BJ (cell line): Measurements from ENCODE around the gene ATP8B1. TPM values are rescaled to one million over a fixed set of nuclear protein-coding genes. Genes with fewer than 3 reads are reported as not detected.

Experiments used
- CTCF ChIA-PET: fragments of 350-600 bp; formaldehyde crosslinking; extraction: SDS; loops from one replicate; lab custom pipeline; 2021; ENCODE audit warnings: antibody characterized with exemption, inconsistent platforms; lab: Yijun Ruan, JAX
- POLR2A ChIA-PET: fragments of 300-600 bp; sonication (Branson Sonifier 250); formaldehyde crosslinking; extraction: SDS; loops from one replicate; lab custom pipeline; 2021; ENCODE audit warnings: antibody characterized with exemption; lab: Charles Lee
- DNase-seq: peaks from one replicate; pipeline ENCODE4 v3.0.0-alpha.2; 2011; ENCODE audit warnings: low read depth
- H3K27me3 ChIP-seq: 2 replicates; pipeline ENCODE4 v1.6.0; 2011; ENCODE audit warnings: low read length; ENCODE audit not compliant: control insufficient read depth, insufficient read depth
- H3K36me3 ChIP-seq: 2 replicates; pipeline ENCODE4 v1.5.1; 2011; ENCODE audit warnings: low read length; ENCODE audit not compliant: control insufficient read depth, insufficient read depth
- H3K4me3 ChIP-seq: 2 replicates; pipeline ENCODE4 v1.5.1; 2011; ENCODE audit warnings: low read depth, mild to moderate bottlenecking, control low read depth, low read length
- CTCF ChIP-seq: IDR thresholded peaks from 2 replicates; pipeline ENCODE4 v1.5.1; 2011; ENCODE audit warnings: low read depth, mild to moderate bottlenecking, control low read depth, inconsistent platforms, low read length, moderate library complexity; ENCODE audit not compliant: insufficient read depth
- polyA plus RNA-seq: library from polyadenylated mRNA; depleted of rRNA; stranded (reverse); fragments of >200 nt; gene quantifications from 2 replicates; pipeline ENCODE4 v1.2.3, GENCODE V29; 2011

Gene ATP8B1
- polyA plus RNA-seq, 1 experiment = 53.3 TPM

GRCh38 chr18:57759650-57760049 lies 43.5 kb downstream of the ATP8B1 start:
- DNase-seq = no peak
- no peak overlapping the region for H3K4me3 ChIP-seq
- H3K36me3 ChIP-seq = peaks cover 9% of the 10 kb centered on the region; the same call in 1 of the 2 replicates
- TF ChIP-seq CTCF = no peak
- ChIA-PET CTCF (no interaction called here), POLR2A (no interaction called here)
- no peaks in the 10 kb centered on the region for H3K27me3 ChIP-seq

GRCh38 chr18:57755473-57756067 lies 47.5 kb downstream of the ATP8B1 start:
- Histone ChIP-seq H3K4me3 (no peak overlapping the region), H3K27me3 (no peaks in the 10 kb centered on the region), H3K36me3 (peaks cover 4% of the 10 kb centered on the region; the same call in 1 of the 2 replicates)
- DNase-seq = no peak
- POLR2A ChIA-PET = no interaction called here
- TF ChIP-seq CTCF = no peak
- CTCF ChIA-PET = no interaction called here

GRCh38 chr18:57754577-57755338 lies 48.4 kb downstream of the ATP8B1 start:
- no peak for TF ChIP-seq CTCF
- Histone ChIP-seq H3K27me3 (no peaks in the 10 kb centered on the region), H3K4me3 (no peak overlapping the region), H3K36me3 (peaks cover 3% of the 10 kb centered on the region; the same call in 1 of the 2 replicates)
- DNase-seq = no peak
- POLR2A ChIA-PET = no interaction called here
- CTCF ChIA-PET = no interaction called here

- Histone ChIP-seq H3K27me3 (no peaks in the 10 kb centered on the region), H3K36me3 (0 out of 2 replicates have a peak, but pooled peaks cover 1% of the 10 kb centered on the region), H3K4me3 (no peak overlapping the region)
- POLR2A ChIA-PET = no interaction called here
- DNase-seq = no peak
- CTCF ChIA-PET = interaction anchor here (0.8 kb wide), 1 partner anchor 107 kb away, joined by 4 read pairs; no protein-coding TSS in a partner anchor
- TF ChIP-seq CTCF = no peak
Measured at GRCh38 chr18:57753063-57753462, 50.1 kb downstream of the ATP8B1 start.

GRCh38 chr18:57749604-57749970 lies 53.5 kb downstream of the ATP8B1 start:
- DNase-seq = no peak
- Histone ChIP-seq H3K27me3 (no peaks in the 10 kb centered on the region), H3K4me3 (no peak overlapping the region), H3K36me3 (no peaks in the 10 kb centered on the region)
- POLR2A ChIA-PET = no interaction called here
- no peak for TF ChIP-seq CTCF
- CTCF ChIA-PET = interaction anchor here (0.8 kb wide), 1 partner anchor 20 kb away, joined by 4 read pairs; no protein-coding TSS in a partner anchor
